Putamen (tissue), 1 donor: ENCODE results near the gene ECI2.
A peak's percentile ranks its signal among the peaks of the same experiment; 100 is the strongest.
"Not testable (repeated sequence)": the region's sequence is repeated elsewhere in the genome, so short reads cannot be mapped to it uniquely, and the experiment has no call there.

ENCODE experiments used
- DNase-seq: peaks from one replicate; pipeline ENCODE4 v3.0.0-alpha.2; 2016; ENCODE audit warnings: low spot score

ECI2 gene

GRCh38 chr6:4102687-4103244 is 32.6 kb downstream of the ECI2 start:
- DNase-seq, result no peak

GRCh38 chr6:4101298-4101697 is 34.1 kb downstream of the ECI2 start:
- no peak for DNase-seq

- no peak for DNase-seq
Measured at GRCh38 chr6:4100655-4101054, 34.7 kb downstream of the ECI2 start.

GRCh38 chr6:4093288-4093687 is 42.1 kb downstream of the ECI2 start:
- DNase-seq, result no peak

- DNase-seq, result no peak
Measured at GRCh38 chr6:4091941-4092340, 43.4 kb downstream of the ECI2 start.

GRCh38 chr6:4090043-4090442 is 45.3 kb downstream of the ECI2 start:
- not testable (repeated sequence) for DNase-seq

GRCh38 chr6:4088704-4089103 is 46.7 kb downstream of the ECI2 start:
- DNase-seq, result no peak

GRCh38 chr6:4085332-4085700 is 50.1 kb downstream of the ECI2 start:
- no peak for DNase-seq

- peak; percentile 76 for DNase-seq
Measured at GRCh38 chr6:4084444-4085331, 50.7 kb downstream of the ECI2 start.

- DNase-seq, result no peak
Measured at GRCh38 chr6:4078691-4079471, 56.5 kb downstream of the ECI2 start, which contains the start of gene FAM217A. FAM217A (minus strand) TSS chr6:4079137; CDS start chr6:4077414, 1,723 bp downstream.

GRCh38 chr6:4074478-4075235 is 60.7 kb downstream of the ECI2 start:
- DNase-seq, result no peak

GRCh38 chr6:4071330-4071729 is 64.0 kb downstream of the ECI2 start:
- no peak for DNase-seq

- DNase-seq, result no peak
Measured at GRCh38 chr6:4069199-4069598, 66.2 kb downstream of the ECI2 start.

- DNase-seq, result no peak
Measured at GRCh38 chr6:4067673-4068072, 67.7 kb downstream of the ECI2 start.

- DNase-seq, result no peak
Measured at GRCh38 chr6:4066029-4066755, 69.2 kb downstream of the ECI2 start.
